Measurements from ENCODE around the gene ADAMTS12. TPM values are rescaled to one million over a fixed set of nuclear protein-coding genes. Genes with fewer than 3 reads are reported as not detected.

The ADAMTS12 gene
- polyA plus RNA-seq, 1 of the 3 experiments (the other 2 are of a cell fraction): 2.5 TPM

DNA sequence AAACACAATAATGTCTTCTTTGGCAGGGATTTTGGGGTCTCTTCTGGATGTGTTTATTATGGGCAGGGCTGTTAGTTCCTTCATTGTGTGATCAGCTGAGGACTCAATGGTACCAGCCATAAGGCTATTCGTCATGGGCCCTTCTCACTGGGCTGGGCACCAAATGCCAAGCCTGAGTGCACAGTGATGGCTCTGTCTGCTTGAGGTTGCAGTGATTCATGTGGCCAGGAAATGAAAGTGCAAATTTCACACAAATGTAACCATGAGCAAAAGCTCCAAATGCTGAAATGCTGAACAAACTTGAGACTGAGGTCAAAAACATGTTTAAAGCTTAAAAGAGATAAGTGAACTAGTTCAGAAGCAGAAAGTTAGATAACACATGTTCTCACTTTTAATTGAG is 260.0 kb downstream of the ADAMTS12 start:
- no peaks in the 10 kb centered on the region for H3K9me3 ChIP-seq
- ChIA-PET POLR2A (no interaction called here), CTCF (no interaction called here)
- DNase-seq: no peak
- H3K36me3 ChIP-seq (replicated peaks in 1 of 2; ENCODE audit: control insufficient read depth in 1 of 2, insufficient read depth in 2 of 2, low read length in 1 of 2): no peaks in the 10 kb centered on the region
- H3K27ac ChIP-seq (ENCODE audit: low read depth in 2 of 2, low read length in 1 of 2): no peak overlapping the region
- H3K9me2 ChIP-seq: no peaks in the 10 kb centered on the region
- H3K4me2 ChIP-seq: no peak overlapping the region
- TF ChIP-seq TEAD4 (IDR thresholded peaks at IDR 0.05; ENCODE audit: borderline replicate concordance, insufficient read depth) (no peak), TAF1 (IDR thresholded peaks at IDR 0.05; ENCODE audit: borderline replicate concordance, low read depth, low read length) (no peak), RFX5 (IDR thresholded peaks at IDR 0.05; ENCODE audit: low read length) (no peak), MXI1 (IDR thresholded peaks at IDR 0.05; ENCODE audit: low read depth, low read length) (no peak), EZH2phosphoT487 (IDR thresholded peaks at IDR 0.05; ENCODE audit: borderline replicate concordance, low read depth) (no peak), SIN3A (IDR thresholded peaks at IDR 0.05; ENCODE audit: borderline replicate concordance, low read depth, low read length) (no peak)
- TF ChIP-seq, protein P1, sequence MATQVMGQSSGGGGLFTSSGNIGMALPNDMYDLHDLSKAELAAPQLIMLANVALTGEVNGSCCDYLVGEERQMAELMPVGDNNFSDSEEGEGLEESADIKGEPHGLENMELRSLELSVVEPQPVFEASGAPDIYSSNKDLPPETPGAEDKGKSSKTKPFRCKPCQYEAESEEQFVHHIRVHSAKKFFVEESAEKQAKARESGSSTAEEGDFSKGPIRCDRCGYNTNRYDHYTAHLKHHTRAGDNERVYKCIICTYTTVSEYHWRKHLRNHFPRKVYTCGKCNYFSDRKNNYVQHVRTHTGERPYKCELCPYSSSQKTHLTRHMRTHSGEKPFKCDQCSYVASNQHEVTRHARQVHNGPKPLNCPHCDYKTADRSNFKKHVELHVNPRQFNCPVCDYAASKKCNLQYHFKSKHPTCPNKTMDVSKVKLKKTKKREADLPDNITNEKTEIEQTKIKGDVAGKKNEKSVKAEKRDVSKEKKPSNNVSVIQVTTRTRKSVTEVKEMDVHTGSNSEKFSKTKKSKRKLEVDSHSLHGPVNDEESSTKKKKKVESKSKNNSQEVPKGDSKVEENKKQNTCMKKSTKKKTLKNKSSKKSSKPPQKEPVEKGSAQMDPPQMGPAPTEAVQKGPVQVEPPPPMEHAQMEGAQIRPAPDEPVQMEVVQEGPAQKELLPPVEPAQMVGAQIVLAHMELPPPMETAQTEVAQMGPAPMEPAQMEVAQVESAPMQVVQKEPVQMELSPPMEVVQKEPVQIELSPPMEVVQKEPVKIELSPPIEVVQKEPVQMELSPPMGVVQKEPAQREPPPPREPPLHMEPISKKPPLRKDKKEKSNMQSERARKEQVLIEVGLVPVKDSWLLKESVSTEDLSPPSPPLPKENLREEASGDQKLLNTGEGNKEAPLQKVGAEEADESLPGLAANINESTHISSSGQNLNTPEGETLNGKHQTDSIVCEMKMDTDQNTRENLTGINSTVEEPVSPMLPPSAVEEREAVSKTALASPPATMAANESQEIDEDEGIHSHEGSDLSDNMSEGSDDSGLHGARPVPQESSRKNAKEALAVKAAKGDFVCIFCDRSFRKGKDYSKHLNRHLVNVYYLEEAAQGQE (IDR thresholded peaks at IDR 0.05; ENCODE audit: low read depth, low read length): no peak
- H3K79me2 ChIP-seq (ENCODE audit: insufficient read depth): no peaks in the 10 kb centered on the region
- H3K27me3 ChIP-seq (ENCODE audit: insufficient read depth): no peaks in the 10 kb centered on the region
- no peaks in the 10 kb centered on the region for H3K4me1 ChIP-seq (ENCODE audit: control insufficient read depth in 1 of 2, insufficient read depth in 2 of 2, low read depth in 1 of 2, low read length in 1 of 2)
- no peaks in the 10 kb centered on the region for H3F3A ChIP-seq (replicated peaks; ENCODE audit: insufficient read depth)
- 30% methylated on average over 1 of the region's 1 CpG for WGBS (ENCODE audit: low lambda C conversion rate)
- H3K4me3 ChIP-seq (ENCODE audit: low read depth in 2 of 2, low read length in 1 of 2): no peak overlapping the region
- H2AFZ ChIP-seq (ENCODE audit: low read depth): no peak overlapping the region
- H4K20me1 ChIP-seq (ENCODE audit: insufficient read depth): no peaks in the 10 kb centered on the region
- no peak overlapping the region for H3K9ac ChIP-seq

DNA sequence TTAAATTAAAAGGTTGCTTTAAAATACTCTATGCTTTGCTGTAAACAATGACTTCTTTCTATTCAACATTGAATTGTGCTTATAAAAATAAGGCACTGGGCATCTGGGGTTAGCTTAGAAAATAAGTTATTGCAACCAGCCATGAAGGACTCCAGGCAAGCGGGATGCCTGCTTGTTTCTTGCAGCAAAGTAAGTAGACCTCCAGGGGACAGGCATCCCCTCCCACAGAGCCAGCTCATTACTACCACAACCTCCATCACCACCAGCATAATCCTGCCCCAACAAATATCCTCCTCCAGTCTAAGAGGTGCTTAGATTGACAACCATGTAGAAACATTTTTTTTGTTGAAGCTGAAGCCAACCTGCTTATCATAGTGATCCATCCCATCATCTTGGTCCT is 260.7 kb downstream of the ADAMTS12 start:
- Histone ChIP-seq H3K9me2 (no peaks in the 10 kb centered on the region), H3K27me3 (ENCODE audit: insufficient read depth) (no peaks in the 10 kb centered on the region), H3K4me1 (ENCODE audit: control insufficient read depth in 1 of 2, insufficient read depth in 2 of 2, low read depth in 1 of 2, low read length in 1 of 2) (no peaks in the 10 kb centered on the region), H3K4me3 (ENCODE audit: low read depth in 2 of 2, low read length in 1 of 2) (no peak overlapping the region), H3K9ac (no peak overlapping the region), H3K9me3 (no peaks in the 10 kb centered on the region), H3K4me2 (no peak overlapping the region), H3K79me2 (ENCODE audit: insufficient read depth) (no peaks in the 10 kb centered on the region), H3F3A (replicated peaks; ENCODE audit: insufficient read depth) (no peaks in the 10 kb centered on the region), H3K27ac (ENCODE audit: low read depth in 2 of 2, low read length in 1 of 2) (no peak overlapping the region), H3K36me3 (replicated peaks in 1 of 2; ENCODE audit: control insufficient read depth in 1 of 2, insufficient read depth in 2 of 2, low read length in 1 of 2) (no peaks in the 10 kb centered on the region), H4K20me1 (ENCODE audit: insufficient read depth) (no peaks in the 10 kb centered on the region), H2AFZ (ENCODE audit: low read depth) (no peak overlapping the region)
- POLR2A ChIA-PET: no interaction called here
- DNase-seq: no peak
- no peak for TF ChIP-seq FOSL2 (IDR thresholded peaks at IDR 0.05; ENCODE audit: borderline replicate concordance, low read depth)
- TF ChIP-seq CHD2 (IDR thresholded peaks at IDR 0.05; ENCODE audit: low read length, partially characterized antibody): no peak
- TF ChIP-seq, protein P2, sequence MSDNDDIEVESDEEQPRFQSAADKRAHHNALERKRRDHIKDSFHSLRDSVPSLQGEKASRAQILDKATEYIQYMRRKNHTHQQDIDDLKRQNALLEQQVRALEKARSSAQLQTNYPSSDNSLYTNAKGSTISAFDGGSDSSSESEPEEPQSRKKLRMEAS (IDR thresholded peaks at IDR 0.05; ENCODE audit: low read depth): no peak
- no peak for TF ChIP-seq ELF1 (IDR thresholded peaks at IDR 0.05)
- no peak for TF ChIP-seq RCOR1 (IDR thresholded peaks at IDR 0.05; ENCODE audit: low read length)
- TF ChIP-seq, protein P3, sequence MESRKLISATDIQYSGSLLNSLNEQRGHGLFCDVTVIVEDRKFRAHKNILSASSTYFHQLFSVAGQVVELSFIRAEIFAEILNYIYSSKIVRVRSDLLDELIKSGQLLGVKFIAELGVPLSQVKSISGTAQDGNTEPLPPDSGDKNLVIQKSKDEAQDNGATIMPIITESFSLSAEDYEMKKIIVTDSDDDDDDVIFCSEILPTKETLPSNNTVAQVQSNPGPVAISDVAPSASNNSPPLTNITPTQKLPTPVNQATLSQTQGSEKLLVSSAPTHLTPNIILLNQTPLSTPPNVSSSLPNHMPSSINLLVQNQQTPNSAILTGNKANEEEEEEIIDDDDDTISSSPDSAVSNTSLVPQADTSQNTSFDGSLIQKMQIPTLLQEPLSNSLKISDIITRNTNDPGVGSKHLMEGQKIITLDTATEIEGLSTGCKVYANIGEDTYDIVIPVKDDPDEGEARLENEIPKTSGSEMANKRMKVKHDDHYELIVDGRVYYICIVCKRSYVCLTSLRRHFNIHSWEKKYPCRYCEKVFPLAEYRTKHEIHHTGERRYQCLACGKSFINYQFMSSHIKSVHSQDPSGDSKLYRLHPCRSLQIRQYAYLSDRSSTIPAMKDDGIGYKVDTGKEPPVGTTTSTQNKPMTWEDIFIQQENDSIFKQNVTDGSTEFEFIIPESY (IDR thresholded peaks at IDR 0.05; ENCODE audit: borderline replicate concordance, low read depth): no peak
- CTCF ChIA-PET: no interaction called here
- WGBS (ENCODE audit: low lambda C conversion rate): 50% methylated on average over 1 of the region's 1 CpG

All from SK-N-SH (cell line).